ENCODE measurements around the gene HHLA2.
"Not testable (repeated sequence)": the region's sequence is repeated elsewhere in the genome, so short reads cannot be mapped to it uniquely, and the experiment has no call there.

The HHLA2 gene

DNA sequence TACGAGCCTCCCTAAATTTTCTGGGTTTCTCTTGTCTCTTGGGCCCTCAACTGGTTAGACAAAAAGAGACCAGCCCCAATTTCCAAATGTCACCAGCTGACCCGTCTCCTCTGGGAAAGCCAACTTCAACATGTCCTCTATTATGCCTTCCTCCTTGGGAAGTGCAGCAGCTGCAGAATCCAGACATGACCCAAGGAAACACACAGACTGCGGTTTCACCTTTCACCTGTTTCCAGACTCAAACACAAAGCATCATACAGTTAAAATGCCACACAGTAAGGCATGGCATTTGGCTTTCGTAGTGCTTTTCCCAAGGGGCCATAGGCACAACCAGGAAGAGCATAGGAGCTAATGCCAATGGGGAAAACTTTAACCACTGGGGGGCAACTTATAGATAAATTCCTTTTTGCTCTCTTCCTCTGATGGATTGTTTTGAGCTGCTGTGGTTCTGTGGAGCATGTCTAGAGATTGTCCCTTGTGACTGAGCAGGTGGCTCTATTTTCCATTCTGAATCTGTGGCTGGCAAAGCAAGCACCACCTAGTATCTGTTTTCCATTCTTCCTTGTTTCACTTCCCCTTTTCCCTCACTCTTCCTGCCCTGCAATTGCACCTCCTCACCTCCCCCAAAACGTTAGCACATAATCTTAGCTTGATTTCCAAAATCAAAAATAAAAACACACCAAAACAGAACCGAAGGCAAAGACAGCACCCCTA is 49.3 kb downstream of the HHLA2 start:
- no peak overlapping the region for H3K27ac ChIP-seq (ENCODE audit: low read depth, low read length)

DNA sequence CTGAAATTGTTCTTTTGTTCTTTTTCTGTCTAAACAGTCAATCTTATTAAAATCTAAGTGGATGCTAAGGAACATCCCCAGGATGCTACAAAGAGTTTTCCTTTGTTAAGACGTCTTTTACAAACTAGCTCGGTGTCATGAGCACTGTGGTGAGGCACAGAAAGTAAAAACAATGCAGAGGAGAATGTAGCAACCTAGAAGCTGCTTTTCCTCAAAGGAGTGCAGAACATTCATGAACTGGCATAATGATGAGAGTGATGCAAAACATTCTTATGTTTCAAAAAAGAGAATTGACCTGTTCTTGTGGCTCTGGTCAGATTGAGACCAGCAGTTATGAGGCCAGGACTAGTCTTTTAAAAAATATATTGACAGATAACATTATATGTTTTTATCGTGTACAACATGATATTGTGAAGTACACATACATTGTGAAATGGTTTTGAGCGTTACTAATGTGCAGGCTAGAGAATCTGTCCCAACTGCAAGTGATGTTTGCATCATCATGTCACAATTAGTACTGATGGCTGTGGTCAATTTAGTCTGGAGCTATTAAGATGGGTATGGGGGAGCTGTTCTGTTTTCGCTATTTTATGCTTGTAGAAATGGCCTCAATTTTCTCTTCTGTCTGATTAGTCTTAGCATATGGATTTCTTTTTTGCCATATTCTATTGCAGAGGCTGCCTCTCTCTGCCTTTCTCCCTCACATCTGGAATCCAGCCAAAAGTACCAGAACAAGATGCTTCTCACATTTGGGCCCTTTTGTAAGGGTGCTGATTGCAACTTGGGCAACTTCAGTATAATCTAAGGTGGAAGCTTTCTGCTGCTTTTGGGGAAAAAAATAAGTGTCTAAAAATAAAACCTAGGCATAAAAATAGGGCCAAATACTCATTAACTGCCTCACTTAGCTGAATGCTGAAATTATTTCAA is 50.2 kb downstream of the HHLA2 start:
- no peaks in the 10 kb centered on the region for H3K4me1 ChIP-seq (ENCODE audit: insufficient read depth, low read length)
- no peaks in the 10 kb centered on the region for H3K36me3 ChIP-seq (ENCODE audit: insufficient read depth, low read length)
- H3K4me3 ChIP-seq (ENCODE audit: low read depth in 1 of 2, low read length in 2 of 2), result no peak overlapping the region
- H3K9me3 ChIP-seq (ENCODE audit: low read length), result no peaks in the 10 kb centered on the region
- no peak overlapping the region for H3K9ac ChIP-seq (ENCODE audit: low read length)
- no peaks in the 10 kb centered on the region for H3K27me3 ChIP-seq (ENCODE audit: control insufficient read depth in 1 of 2, insufficient read depth in 2 of 2, low read length in 2 of 2)
- H3K27ac ChIP-seq (ENCODE audit: low read depth, low read length), result no peak overlapping the region

More for the DNA sequence above, 49.3 kb downstream of the HHLA2 start:
- H3K9me3 ChIP-seq (ENCODE audit: low read length), result no peaks in the 10 kb centered on the region
- H3K36me3 ChIP-seq (ENCODE audit: insufficient read depth, low read length), result no peaks in the 10 kb centered on the region
- H3K4me3 ChIP-seq (ENCODE audit: low read depth in 1 of 2, low read length in 2 of 2), result no peak overlapping the region
- H3K27me3 ChIP-seq (ENCODE audit: control insufficient read depth in 1 of 2, insufficient read depth in 2 of 2, low read length in 2 of 2), result no peaks in the 10 kb centered on the region
- no peak overlapping the region for H3K9ac ChIP-seq (ENCODE audit: low read length)
- H3K4me1 ChIP-seq (ENCODE audit: insufficient read depth, low read length), result no peaks in the 10 kb centered on the region

DNA sequence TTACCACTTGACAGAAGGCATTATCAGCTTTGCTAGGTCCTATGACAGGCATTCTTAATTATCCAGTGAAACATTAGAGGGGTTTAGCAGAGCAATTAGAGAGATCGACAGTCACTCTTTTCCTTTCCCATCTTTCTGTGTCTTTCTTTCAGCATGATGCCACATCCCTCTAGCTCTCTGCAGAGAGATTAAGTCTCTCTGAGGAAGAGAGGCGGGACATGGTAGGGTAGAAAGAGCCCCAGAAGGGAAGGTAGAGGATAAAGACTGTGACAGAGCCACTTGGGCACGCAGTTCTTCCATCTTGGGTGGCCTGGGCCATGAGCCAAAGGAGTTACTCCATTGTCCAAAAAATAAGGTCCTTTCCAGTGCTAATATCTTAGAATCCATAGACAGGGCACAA is 55.8 kb downstream of the HHLA2 start:
- Histone ChIP-seq H3K4me1 (ENCODE audit: insufficient read depth, low read length) (no peaks in the 10 kb centered on the region), H3K36me3 (ENCODE audit: insufficient read depth, low read length) (no peaks in the 10 kb centered on the region), H3K27ac (ENCODE audit: low read depth, low read length) (no peak overlapping the region), H3K27me3 (ENCODE audit: control insufficient read depth in 1 of 2, insufficient read depth in 2 of 2, low read length in 2 of 2) (no peaks in the 10 kb centered on the region), H3K4me3 (ENCODE audit: low read depth in 1 of 2, low read length in 2 of 2) (no peak overlapping the region), H3K9me3 (ENCODE audit: low read length) (no peaks in the 10 kb centered on the region), H3K9ac (ENCODE audit: low read length) (no peak overlapping the region)

DNA sequence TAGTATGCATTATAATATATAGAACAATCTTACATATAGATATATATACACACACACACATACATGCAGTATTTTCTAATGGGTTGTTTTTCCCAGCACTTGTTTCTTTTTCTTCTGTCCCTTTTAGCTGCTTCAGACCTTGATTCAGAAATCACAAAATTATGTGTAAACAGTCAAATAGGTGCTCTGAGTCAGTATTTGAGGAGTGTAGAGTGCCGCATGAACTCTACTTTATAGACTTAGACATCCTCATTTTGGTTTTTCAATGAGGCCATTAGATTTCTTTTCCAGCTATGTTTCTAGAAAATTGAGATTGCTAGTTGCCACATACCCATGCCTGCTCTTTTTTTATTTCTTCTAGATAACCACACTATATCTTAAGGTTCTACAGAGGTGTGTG is 58.2 kb downstream of the HHLA2 start:
- Histone ChIP-seq H3K27ac (ENCODE audit: low read depth, low read length) (no peak overlapping the region), H3K4me1 (ENCODE audit: insufficient read depth, low read length) (no peaks in the 10 kb centered on the region), H3K27me3 (ENCODE audit: control insufficient read depth in 1 of 2, insufficient read depth in 2 of 2, low read length in 2 of 2) (no peaks in the 10 kb centered on the region), H3K4me3 (ENCODE audit: low read depth in 1 of 2, low read length in 2 of 2) (no peak overlapping the region), H3K9ac (ENCODE audit: low read length) (no peak overlapping the region), H3K9me3 (ENCODE audit: low read length) (no peaks in the 10 kb centered on the region), H3K36me3 (ENCODE audit: insufficient read depth, low read length) (no peaks in the 10 kb centered on the region)

DNA sequence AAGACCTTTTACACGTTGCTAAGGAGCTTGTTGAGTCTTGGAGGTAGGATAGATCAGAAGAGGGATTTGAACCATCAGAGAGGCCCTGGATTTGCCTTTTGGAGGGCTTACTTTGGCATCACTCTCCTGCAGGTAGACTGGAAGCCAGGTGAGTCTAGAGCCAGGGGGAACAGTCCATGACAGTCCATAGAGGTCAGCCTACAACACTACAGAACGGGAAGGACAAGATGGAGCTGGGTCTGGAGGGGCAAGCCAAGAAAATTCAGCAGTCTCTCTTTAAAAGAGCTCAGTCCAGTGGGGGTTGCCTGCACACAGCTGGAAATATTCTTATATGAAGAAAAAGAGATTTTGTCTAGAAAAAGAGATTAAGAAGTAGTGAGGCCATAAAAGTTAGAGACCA is 60.7 kb downstream of the HHLA2 start:
- no peaks in the 10 kb centered on the region for H3K27me3 ChIP-seq (ENCODE audit: control insufficient read depth in 1 of 2, insufficient read depth in 2 of 2, low read length in 2 of 2)
- H3K9me3 ChIP-seq (ENCODE audit: low read length), result no peaks in the 10 kb centered on the region
- H3K4me1 ChIP-seq (ENCODE audit: insufficient read depth, low read length), result no peaks in the 10 kb centered on the region
- H3K9ac ChIP-seq (ENCODE audit: low read length), result no peak overlapping the region
- H3K4me3 ChIP-seq (ENCODE audit: low read depth in 1 of 2, low read length in 2 of 2), result no peak overlapping the region
- H3K27ac ChIP-seq (ENCODE audit: low read depth, low read length), result no peak overlapping the region
- no peaks in the 10 kb centered on the region for H3K36me3 ChIP-seq (ENCODE audit: insufficient read depth, low read length)

DNA sequence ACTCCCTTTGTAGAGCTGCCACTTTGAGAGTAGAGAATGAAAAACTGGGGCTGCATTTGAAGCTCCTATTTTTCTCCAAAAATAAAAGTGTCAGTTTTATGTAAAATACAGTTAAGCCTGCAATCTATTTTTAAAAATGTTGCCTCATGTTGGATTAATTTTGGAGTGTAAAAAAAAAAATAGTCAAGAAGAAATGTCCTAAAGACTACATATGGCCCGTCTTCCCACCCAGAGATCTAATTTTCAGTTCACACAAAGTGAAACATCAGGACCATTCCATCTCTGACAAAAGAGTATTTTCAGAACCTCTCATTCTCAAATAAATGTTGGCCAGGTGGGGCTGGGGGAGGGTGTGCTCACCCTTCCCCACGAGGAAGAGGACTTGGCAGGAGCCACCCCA is 62.7 kb downstream of the HHLA2 start:
- H3K9me3 ChIP-seq (ENCODE audit: low read length), result no peaks in the 10 kb centered on the region
- no peaks in the 10 kb centered on the region for H3K4me1 ChIP-seq (ENCODE audit: insufficient read depth, low read length)
- no peak overlapping the region for H3K4me3 ChIP-seq (ENCODE audit: low read depth in 1 of 2, low read length in 2 of 2)
- no peak overlapping the region for H3K27ac ChIP-seq (ENCODE audit: low read depth, low read length)
- H3K27me3 ChIP-seq (ENCODE audit: control insufficient read depth in 1 of 2, insufficient read depth in 2 of 2, low read length in 2 of 2), result no peaks in the 10 kb centered on the region
- H3K36me3 ChIP-seq (ENCODE audit: insufficient read depth, low read length), result no peaks in the 10 kb centered on the region
- H3K9ac ChIP-seq (ENCODE audit: low read length), result no peak overlapping the region

DNA sequence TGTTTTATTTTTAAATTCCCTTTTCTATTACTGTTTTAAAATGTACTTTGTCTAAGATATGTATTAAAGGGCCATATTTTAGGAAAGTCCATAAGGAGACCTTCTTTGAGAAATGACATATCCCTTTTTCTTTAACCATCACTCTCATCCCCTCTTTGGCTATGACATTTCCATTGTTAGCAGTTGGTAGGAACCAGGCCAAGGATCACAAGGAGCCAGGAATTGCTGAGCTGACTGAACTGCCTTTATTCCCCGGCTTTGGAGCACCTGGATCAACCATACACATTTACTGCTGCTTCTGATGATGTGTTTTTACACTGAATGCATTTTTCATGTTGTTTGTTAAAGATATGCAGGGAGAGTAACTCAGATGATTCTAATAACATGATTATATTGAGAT is 79.7 kb downstream of the HHLA2 start:
- H3K27me3 ChIP-seq (ENCODE audit: control insufficient read depth in 1 of 2, insufficient read depth in 2 of 2, low read length in 2 of 2), result no peaks in the 10 kb centered on the region
- no peak overlapping the region for H3K4me3 ChIP-seq (ENCODE audit: low read depth in 1 of 2, low read length in 2 of 2)
- H3K4me1 ChIP-seq (ENCODE audit: insufficient read depth, low read length), result no peaks in the 10 kb centered on the region
- no peaks in the 10 kb centered on the region for H3K36me3 ChIP-seq (ENCODE audit: insufficient read depth, low read length)
- no peak overlapping the region for H3K9ac ChIP-seq (ENCODE audit: low read length)
- no peak overlapping the region for H3K27ac ChIP-seq (ENCODE audit: low read depth, low read length)
- H3K9me3 ChIP-seq (ENCODE audit: low read length), result no peaks in the 10 kb centered on the region

DNA sequence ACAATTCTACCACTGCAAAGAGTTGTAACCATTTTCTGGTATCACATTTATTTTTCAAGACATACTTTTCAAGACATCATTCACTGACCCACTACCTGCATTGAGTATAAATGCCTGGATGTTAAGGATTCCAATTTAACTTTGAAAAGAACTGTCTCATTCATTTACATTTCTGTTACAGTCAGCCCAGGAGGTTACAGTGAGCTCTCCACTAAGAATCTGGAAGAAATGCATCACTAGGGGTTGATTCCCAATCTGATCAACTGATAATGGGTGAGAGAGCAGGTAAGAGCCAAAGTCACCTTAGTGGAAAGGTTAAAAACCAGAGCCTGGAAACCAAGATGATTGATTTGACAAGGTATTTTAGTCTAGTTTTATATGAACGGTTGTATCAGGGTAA is 81.0 kb downstream of the HHLA2 start:
- no peak overlapping the region for H3K9ac ChIP-seq (ENCODE audit: low read length)
- no peaks in the 10 kb centered on the region for H3K4me1 ChIP-seq (ENCODE audit: insufficient read depth, low read length)
- no peaks in the 10 kb centered on the region for H3K9me3 ChIP-seq (ENCODE audit: low read length)

DNA sequence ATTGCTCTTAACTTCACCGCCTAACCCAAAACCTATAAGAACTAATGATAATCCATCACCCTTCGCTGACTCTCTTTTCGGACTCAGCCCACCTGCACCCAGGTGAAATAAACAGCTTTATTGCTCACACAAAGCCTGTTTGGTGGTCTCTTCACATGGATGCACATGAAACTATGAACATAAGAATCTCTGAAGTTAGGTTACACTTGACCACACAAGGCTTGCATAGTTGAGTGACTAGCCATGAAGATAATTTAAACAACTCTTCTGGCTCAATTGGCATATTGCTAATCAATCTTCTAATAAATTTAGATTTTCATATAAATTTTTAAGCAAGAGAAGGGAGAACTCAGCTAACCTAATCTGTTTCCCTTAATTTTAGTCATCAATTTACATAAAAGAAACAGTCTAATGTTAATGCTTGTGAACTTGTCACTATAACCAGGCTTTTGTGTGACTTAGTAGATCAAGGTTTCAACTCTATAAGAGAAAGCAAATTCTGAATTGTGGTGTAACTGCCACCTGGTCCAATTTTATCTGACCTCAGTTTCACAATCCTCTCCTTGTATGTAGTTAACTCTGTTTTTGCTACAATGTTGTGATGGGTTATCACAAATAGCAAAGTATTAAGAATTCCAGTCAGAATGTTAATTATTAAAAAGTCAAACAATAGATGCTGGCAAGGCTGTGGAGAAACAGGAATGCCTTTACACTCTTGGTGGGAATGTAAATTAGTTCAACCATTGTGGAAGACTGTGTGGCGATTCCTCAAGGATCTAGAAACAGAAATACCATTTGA is 82.0 kb downstream of the HHLA2 start:
- no peaks in the 10 kb centered on the region for H3K27me3 ChIP-seq (ENCODE audit: control insufficient read depth in 1 of 2, insufficient read depth in 2 of 2, low read length in 2 of 2)
- no peak overlapping the region for H3K27ac ChIP-seq (ENCODE audit: low read depth, low read length)
- H3K9ac ChIP-seq (ENCODE audit: low read length), result no peak overlapping the region
- no peak overlapping the region for H3K4me3 ChIP-seq (ENCODE audit: low read depth in 1 of 2, low read length in 2 of 2)
- no peaks in the 10 kb centered on the region for H3K4me1 ChIP-seq (ENCODE audit: insufficient read depth, low read length)
- H3K9me3 ChIP-seq (ENCODE audit: low read length), result no peaks in the 10 kb centered on the region
- H3K36me3 ChIP-seq (ENCODE audit: insufficient read depth, low read length), result no peaks in the 10 kb centered on the region

More for the DNA sequence above, 81.0 kb downstream of the HHLA2 start:
- Histone ChIP-seq H3K27ac (ENCODE audit: low read depth, low read length) (no peak overlapping the region), H3K27me3 (ENCODE audit: control insufficient read depth in 1 of 2, insufficient read depth in 2 of 2, low read length in 2 of 2) (no peaks in the 10 kb centered on the region), H3K4me3 (ENCODE audit: low read depth in 1 of 2, low read length in 2 of 2) (no peak overlapping the region), H3K36me3 (ENCODE audit: insufficient read depth, low read length) (no peaks in the 10 kb centered on the region)

DNA sequence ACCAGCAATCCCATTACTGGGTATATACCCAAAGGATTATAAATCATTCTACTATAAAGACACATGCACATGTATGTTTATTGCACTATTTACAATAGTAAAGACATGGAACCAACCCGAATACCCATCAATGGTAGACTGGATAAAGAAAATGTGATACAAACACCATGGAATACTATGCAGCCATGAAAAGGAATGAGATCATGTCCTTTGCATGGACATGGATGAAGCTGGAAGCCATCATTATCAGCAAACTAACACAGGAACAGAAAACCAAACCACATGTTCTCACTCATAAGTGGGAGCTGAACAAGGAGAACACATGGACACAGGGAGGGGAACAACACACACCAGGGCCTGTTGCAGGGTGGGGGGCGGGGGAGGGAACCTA is 82.6 kb downstream of the HHLA2 start:
- not testable (repeated sequence) for H3K27ac ChIP-seq (ENCODE audit: low read depth, low read length); H3K4me3 ChIP-seq (ENCODE audit: low read depth in 1 of 2, low read length in 2 of 2); H3K27me3 ChIP-seq (ENCODE audit: control insufficient read depth in 1 of 2, insufficient read depth in 2 of 2, low read length in 2 of 2); H3K9ac ChIP-seq (ENCODE audit: low read length); H3K4me1 ChIP-seq (ENCODE audit: insufficient read depth, low read length); H3K36me3 ChIP-seq (ENCODE audit: insufficient read depth, low read length); H3K9me3 ChIP-seq (ENCODE audit: low read length)

DNA sequence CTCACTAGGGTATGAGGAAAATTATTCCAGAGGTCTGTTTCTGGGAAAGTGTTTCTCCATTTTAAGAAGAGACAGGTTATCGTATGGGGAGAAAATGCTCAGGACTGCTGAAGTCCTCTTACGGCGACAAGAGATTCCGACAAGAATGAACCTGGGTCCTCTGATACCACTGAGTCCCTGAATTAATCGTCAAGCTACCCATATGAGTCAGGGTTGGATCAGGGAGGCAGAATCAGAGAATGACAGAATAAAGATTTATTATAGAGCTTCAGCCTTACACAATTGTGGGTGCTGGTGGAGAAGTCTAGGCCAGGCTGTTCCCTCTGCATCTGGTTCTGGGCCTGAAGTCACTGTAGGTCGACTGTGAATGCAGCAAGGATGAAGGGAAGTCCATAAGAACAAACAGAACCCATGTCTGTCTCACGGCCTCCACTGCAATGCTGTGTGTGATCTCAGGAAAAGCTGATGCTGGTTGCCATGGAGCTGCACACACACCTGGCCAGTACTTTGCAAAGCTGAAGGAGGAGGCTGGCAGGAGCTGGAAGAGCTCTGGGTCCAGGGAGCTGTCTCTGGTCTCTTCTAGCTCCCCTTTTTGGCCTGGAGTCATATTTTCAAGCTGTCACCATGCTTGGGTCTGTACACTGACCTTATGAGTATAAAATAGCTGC is 83.9 kb downstream of the HHLA2 start:
- no peak overlapping the region for H3K4me3 ChIP-seq (ENCODE audit: low read depth in 1 of 2, low read length in 2 of 2)
- no peak overlapping the region for H3K27ac ChIP-seq (ENCODE audit: low read depth, low read length)
- no peaks in the 10 kb centered on the region for H3K4me1 ChIP-seq (ENCODE audit: insufficient read depth, low read length)
- H3K27me3 ChIP-seq (ENCODE audit: control insufficient read depth in 1 of 2, insufficient read depth in 2 of 2, low read length in 2 of 2), result no peaks in the 10 kb centered on the region
- H3K9ac ChIP-seq (ENCODE audit: low read length), result no peak overlapping the region
- no peaks in the 10 kb centered on the region for H3K36me3 ChIP-seq (ENCODE audit: insufficient read depth, low read length)
- H3K9me3 ChIP-seq (ENCODE audit: low read length), result no peaks in the 10 kb centered on the region
